Coronary artery (tissue), 2 donors: ENCODE data around the gene SMOC2.

ENCODE experiments used
- DNase-seq: peaks from one replicate; pipeline ENCODE4 v3.0.0-alpha.2; 2017; ENCODE audit warnings: low spot score
- H3K27ac ChIP-seq, 2 donors: fragments of 200-600 bp; sonication (generic); one replicate each; pipeline ENCODE4 v1.5.1; 2016 to 2019
- H3K4me3 ChIP-seq: fragments of 200-600 bp; sonication (generic); 2 replicates; pipeline ENCODE4 v1.5.1; 2016; ENCODE audit warnings: mild to moderate bottlenecking, moderate library complexity
- CTCF ChIP-seq: fragments of 200-600 bp; sonication (generic); IDR thresholded peaks from one replicate; pipeline ENCODE4 v1.5.1; 2019; ENCODE audit warnings: antibody characterized with exemption

SMOC2 gene

GRCh38 chr6:168400037-168400436 lies 40.9 kb upstream of the SMOC2 start:
- TF ChIP-seq CTCF: no peak
- Histone ChIP-seq H3K27ac (no peak overlapping the region), H3K4me3 (no peak overlapping the region)
- DNase-seq: no peak

GRCh38 chr6:168403370-168404005 lies 37.5 kb upstream of the SMOC2 start:
- H3K4me3 ChIP-seq: no peak overlapping the region
- peak; percentile 47 for DNase-seq
- no peak overlapping the region for H3K27ac ChIP-seq
- no peak for TF ChIP-seq CTCF

- H3K27ac ChIP-seq: no peak overlapping the region
- no peak overlapping the region for H3K4me3 ChIP-seq
- peak; percentile 16 for DNase-seq
- no peak for TF ChIP-seq CTCF
These were observed 36.4 kb upstream of the SMOC2 start for GRCh38 chr6:168404560-168404959.

- TF ChIP-seq CTCF: no peak
- no peak overlapping the region for H3K27ac ChIP-seq
- peak; percentile 72 for DNase-seq
- H3K4me3 ChIP-seq: no peak overlapping the region
These were observed 33.1 kb upstream of the SMOC2 start for GRCh38 chr6:168407842-168408241.

- DNase-seq: peak; percentile 12
- Histone ChIP-seq H3K4me3 (no peak overlapping the region), H3K27ac (no peak overlapping the region)
- no peak for TF ChIP-seq CTCF
These were observed 32.4 kb upstream of the SMOC2 start for GRCh38 chr6:168408504-168409136.

GRCh38 chr6:168410035-168410434 lies 30.9 kb upstream of the SMOC2 start:
- H3K4me3 ChIP-seq: no peak overlapping the region
- no peak overlapping the region for H3K27ac ChIP-seq
- no peak for TF ChIP-seq CTCF
- peak; percentile 62 for DNase-seq

- H3K27ac ChIP-seq: no peak overlapping the region
- peak; percentile 64 for DNase-seq
- no peak overlapping the region for H3K4me3 ChIP-seq
- TF ChIP-seq CTCF: no peak
These were observed 30.4 kb upstream of the SMOC2 start for GRCh38 chr6:168410554-168411011.
